ENCODE results near the gene LRATD1. TPM values are rescaled to one million over a fixed set of nuclear protein-coding genes. Genes with fewer than 3 reads are reported as not detected.

LRATD1 gene
- total and polyA plus RNA-seq, 9 of the 15 experiments (the other 6 are each of a cell fraction or from before 2014, with no cell fraction given), result 0.36 to 6.5 (median 2.8) TPM

- Histone ChIP-seq H3K27ac (ENCODE audit: extremely low read depth, low read depth, low read length) (no peak overlapping the region), H3K4me3 (no peak overlapping the region), H3K9me3 (replicated peaks; ENCODE audit: control insufficient read depth, insufficient read depth, low read depth, low read length) (no peaks in the 10 kb centered on the region), H4K20me1 (replicated peaks; ENCODE audit: control insufficient read depth, insufficient read depth, low read length) (no peaks in the 10 kb centered on the region), H3K4me1 (replicated peaks in 1 of 2; ENCODE audit: control insufficient read depth in 2 of 2, insufficient read depth in 2 of 2, low read length in 2 of 2) (peaks cover 0 to 33% of the 10 kb centered on the region in 2 experiments; a peak in 2 of 5 replicates), H3K36me3 (ENCODE audit: control insufficient read depth, insufficient read depth, low read length) (no peaks in the 10 kb centered on the region), H3K79me2 (ENCODE audit: control insufficient read depth, insufficient read depth, low read length) (peaks cover 6% of the 10 kb centered on the region; the same call in 2 of the 3 replicates), H3K27me3 (ENCODE audit: control insufficient read depth in 2 of 2, insufficient read depth in 2 of 2, low read length in 2 of 2) (peaks cover 0 to 8% of the 10 kb centered on the region in 2 experiments; a peak in 2 of 5 replicates), H3K4me2 (ENCODE audit: insufficient read depth, low read length) (no peak overlapping the region), H2AFZ (ENCODE audit: low read depth, low read length) (no peak overlapping the region), H3K9ac (ENCODE audit: insufficient read depth in 1 of 2, low read depth in 2 of 2, low read length in 2 of 2) (no peak overlapping the region), H3K9me1 (ENCODE audit: control insufficient read depth, insufficient read depth, low read length) (no peaks in the 10 kb centered on the region)
- no TSS peak for BruUV-seq (replicated peaks)
- DNase-seq (ENCODE audit: extremely low read depth in 1 of 4, low spot score in 3 of 4) (no peak), FAIRE-seq (no peak), ATAC-seq (no peak)
- 4% methylated on average over 3 of the region's 3 CpGs for WGBS (ENCODE audit: insufficient coverage, low coverage, missing lambda C conversion rate)
- ChIA-PET CTCF (ENCODE audit: low intra/inter-chr PET ratio) (no interaction called here), POLR2A (no interaction called here)
- in situ Hi-C loops (cut with MboI), result no loop called here
- intact Hi-C loops (cut with micrococcal nuclease), result no loop called here
- TF ChIP-seq, protein P1, sequence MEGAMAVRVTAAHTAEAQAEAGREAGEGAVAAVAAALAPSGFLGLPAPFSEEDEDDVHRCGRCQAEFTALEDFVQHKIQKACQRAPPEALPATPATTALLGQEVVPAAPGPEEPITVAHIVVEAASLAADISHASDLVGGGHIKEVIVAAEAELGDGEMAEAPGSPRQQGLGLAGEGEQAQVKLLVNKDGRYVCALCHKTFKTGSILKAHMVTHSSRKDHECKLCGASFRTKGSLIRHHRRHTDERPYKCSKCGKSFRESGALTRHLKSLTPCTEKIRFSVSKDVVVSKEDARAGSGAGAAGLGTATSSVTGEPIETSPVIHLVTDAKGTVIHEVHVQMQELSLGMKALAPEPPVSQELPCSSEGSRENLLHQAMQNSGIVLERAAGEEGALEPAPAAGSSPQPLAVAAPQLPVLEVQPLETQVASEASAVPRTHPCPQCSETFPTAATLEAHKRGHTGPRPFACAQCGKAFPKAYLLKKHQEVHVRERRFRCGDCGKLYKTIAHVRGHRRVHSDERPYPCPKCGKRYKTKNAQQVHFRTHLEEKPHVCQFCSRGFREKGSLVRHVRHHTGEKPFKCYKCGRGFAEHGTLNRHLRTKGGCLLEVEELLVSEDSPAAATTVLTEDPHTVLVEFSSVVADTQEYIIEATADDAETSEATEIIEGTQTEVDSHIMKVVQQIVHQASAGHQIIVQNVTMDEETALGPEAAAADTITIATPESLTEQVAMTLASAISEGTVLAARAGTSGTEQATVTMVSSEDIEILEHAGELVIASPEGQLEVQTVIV (CRISPR knock-in tag; IDR thresholded peaks at IDR 0.05; ENCODE audit: borderline replicate concordance), result no peak
- no peak for TF ChIP-seq PATZ1 (CRISPR knock-in tag; IDR thresholded peaks at IDR 0.05; ENCODE audit: borderline replicate concordance)
- no peak for TF ChIP-seq ARHGAP35 (IDR thresholded peaks at IDR 0.05; ENCODE audit: partially characterized antibody)
- TF ChIP-seq MAFG (tag; conservative IDR thresholded peaks at IDR 0.05), result no peak
- TF ChIP-seq CEBPG (CRISPR knock-in tag; IDR thresholded peaks at IDR 0.05), result no peak
- TF ChIP-seq CEBPG (tag; conservative IDR thresholded peaks at IDR 0.05 in 1 of 2, IDR thresholded peaks at IDR 0.05 in 1 of 2), result no peak
- TF ChIP-seq ZFPM2 (CRISPR knock-in tag; IDR thresholded peaks at IDR 0.05), result no peak
- no peak for TF ChIP-seq ZNF707 (CRISPR knock-in tag; conservative IDR thresholded peaks at IDR 0.05)
- no peak for TF ChIP-seq ZBTB8A (IDR thresholded peaks at IDR 0.05; ENCODE audit: partially characterized antibody)
- no peak for TF ChIP-seq FUS (optimal IDR thresholded peaks at IDR 0.05; ENCODE audit: low read depth, low read length)
These were observed 994 bp upstream of the LRATD1 start for GRCh38 chr2:14631406-14632040.

All from K562 (cell line).